Neuronal stem cell (in vitro differentiated cells): ENCODE measurements around the gene KCNAB1.

Source experiments
- DNase-seq: peaks from one replicate; pipeline ENCODE4 v3.0.0-alpha.2; 2013; ENCODE audit warnings: low spot score
- H2AFZ ChIP-seq: one replicate; pipeline ENCODE4 v1.6.1; 2013; ENCODE audit warnings: mild to moderate bottlenecking, low read length, inconsistent platforms
- H2AK5ac ChIP-seq: 2 replicates; pipeline ENCODE4 v1.6.1; 2013; ENCODE audit warnings: low read depth, mild to moderate bottlenecking, inconsistent platforms, low read length, moderate library complexity, mixed read lengths
- H2BK120ac ChIP-seq: 2 replicates; pipeline ENCODE4 v1.6.1; 2013; ENCODE audit warnings: low read depth, mild to moderate bottlenecking, inconsistent platforms, low read length, moderate library complexity, mixed read lengths
- H2BK12ac ChIP-seq: one replicate; pipeline ENCODE4 v1.6.1; 2013; ENCODE audit warnings: low read length, inconsistent platforms
- H2BK15ac ChIP-seq: 2 replicates; pipeline ENCODE4 v1.6.1; 2013; ENCODE audit warnings: mild to moderate bottlenecking, low read length, inconsistent platforms, mixed read lengths
- H2BK5ac ChIP-seq: one replicate; pipeline ENCODE4 v1.6.1; 2013; ENCODE audit warnings: inconsistent platforms, mild to moderate bottlenecking, low read length, moderate library complexity
- H3K14ac ChIP-seq: one replicate; pipeline ENCODE4 v1.6.1; 2013; ENCODE audit warnings: low read length, inconsistent platforms
- H3K18ac ChIP-seq: 2 replicates; pipeline ENCODE4 v1.6.1; 2013; ENCODE audit warnings: low read length, inconsistent platforms
- H3K23ac ChIP-seq: 2 replicates; pipeline ENCODE4 v1.6.1; 2013; ENCODE audit warnings: low read depth, mild to moderate bottlenecking, mixed read lengths, low read length, inconsistent platforms; ENCODE audit not compliant: poor library complexity
- H3K27ac ChIP-seq: replicated peaks from 3 replicates; pipeline ENCODE4 v1.5.1; 2013; ENCODE audit warnings: low read length, inconsistent platforms
- H3K27me3 ChIP-seq, 3 experiments: 2 replicates each; pipeline ENCODE4 v1.6.1; 2013; ENCODE audit warnings: low read length in 3 of 3, mild to moderate bottlenecking in 2 of 3, inconsistent platforms in 1 of 3, low read depth in 1 of 3, mixed read lengths in 1 of 3, moderate library complexity in 1 of 3; ENCODE audit not compliant: control insufficient read depth in 3 of 3, insufficient read depth in 3 of 3
- H3K36me3 ChIP-seq, 2 donors: replicated peaks in 1 of 2; 2 replicates each; pipeline ENCODE4 v1.6.1; 2013; ENCODE audit warnings: low read length in 2 of 2; ENCODE audit not compliant: control insufficient read depth in 2 of 2, insufficient read depth in 2 of 2
- H3K4ac ChIP-seq: 2 replicates; pipeline ENCODE4 v1.6.1; 2013; ENCODE audit warnings: inconsistent platforms, mild to moderate bottlenecking, low read length, moderate library complexity
- H3K4me1 ChIP-seq, 2 donors: 1 replicate in 1 of 2; 2 replicates in 1 of 2; pipeline ENCODE4 v1.6.1; 2013; ENCODE audit warnings: low read length in 2 of 2, low read depth in 1 of 2; ENCODE audit not compliant: control insufficient read depth in 2 of 2, insufficient read depth in 1 of 2
- H3K4me2 ChIP-seq: one replicate; pipeline ENCODE4 v1.6.1; 2013; ENCODE audit warnings: mild to moderate bottlenecking, low read length, inconsistent platforms; ENCODE audit not compliant: insufficient read depth, poor library complexity, severe bottlenecking
- H3K4me3 ChIP-seq, 2 donors: 2 replicates each; pipeline ENCODE4 v1.5.1; 2013; ENCODE audit warnings: low read length in 2 of 2, mild to moderate bottlenecking in 2 of 2, inconsistent platforms in 1 of 2, moderate library complexity in 1 of 2
- H3K79me1 ChIP-seq: one replicate; pipeline ENCODE4 v1.6.1; 2013; ENCODE audit warnings: low read depth, mild to moderate bottlenecking, inconsistent platforms, low read length, moderate library complexity
- H3K9ac ChIP-seq: one replicate; pipeline ENCODE4 v1.6.1; 2013; ENCODE audit warnings: mild to moderate bottlenecking, low read depth, low read length, inconsistent platforms; ENCODE audit not compliant: poor library complexity
- H3K9me3 ChIP-seq, 2 donors: replicated peaks in 1 of 2; 2 replicates each; pipeline versions ENCODE3 to v1.6.1; 2013; ENCODE audit warnings: low read length in 2 of 2, mild to moderate bottlenecking in 2 of 2, inconsistent platforms in 1 of 2, low read depth in 1 of 2, mixed read lengths in 1 of 2, moderate library complexity in 1 of 2; ENCODE audit not compliant: control insufficient read depth in 2 of 2, insufficient read depth in 1 of 2
- H4K8ac ChIP-seq: one replicate; pipeline ENCODE4 v1.6.1; 2013; ENCODE audit warnings: low read depth, mild to moderate bottlenecking, inconsistent platforms, low read length, moderate library complexity
- H4K91ac ChIP-seq: one replicate; pipeline ENCODE4 v1.6.1; 2013; ENCODE audit warnings: low read length, low read depth, mild to moderate bottlenecking, inconsistent platforms; ENCODE audit not compliant: poor library complexity
- WGBS, 2 donors: extraction: QIAGEN DNeasy Blood & Tissue Kit; methylation state at CpG; one replicate each; pipeline ENCODE4 v1.1.7; 2013; ENCODE audit warnings: missing lambda C conversion rate in 2 of 2, mixed read lengths in 1 of 2; ENCODE audit not compliant: insufficient read length in 2 of 2, insufficient replicate concordance in 1 of 2; ENCODE audit errors: extremely low coverage in 2 of 2; 5-methylcytosine and 5-hydroxymethylcytosine counted together

KCNAB1 gene

GRCh38 chr3:156388497-156389448 lies 268.4 kb downstream of the KCNAB1 start:
- Histone ChIP-seq H3K4ac (no peak overlapping the region), H2BK5ac (no peak overlapping the region), H3K27ac (no peak overlapping the region), H3K4me2 (no peak overlapping the region), H3K9me3 (no peaks in the 10 kb centered on the region), H2BK15ac (no peak overlapping the region), H3K23ac (no peak overlapping the region), H3K27me3 (peaks cover 0 to 4% (median 0%) of the 10 kb centered on the region in 3 experiments), H4K91ac (no peak overlapping the region), H3K4me1 (no peaks in the 10 kb centered on the region), H2AK5ac (no peak overlapping the region), H3K9ac (no peak overlapping the region), H3K14ac (no peak overlapping the region), H2BK12ac (no peak overlapping the region), H3K79me1 (no peaks in the 10 kb centered on the region), H2BK120ac (no peak overlapping the region), H3K4me3 (no peak overlapping the region), H3K36me3 (no peaks in the 10 kb centered on the region), H4K8ac (no peak overlapping the region), H2AFZ (no peak overlapping the region), H3K18ac (no peak overlapping the region)
- WGBS, 2 donors, result no CpG with 5 or more reads among the region's 6 CpGs
- DNase-seq, result no peak

GRCh38 chr3:156389449-156389950 lies 269.1 kb downstream of the KCNAB1 start:
- no peak overlapping the region for H2BK5ac ChIP-seq
- peaks cover 0 to 3% (median 0%) of the 10 kb centered on the region in 3 experiments for H3K27me3 ChIP-seq
- H2AK5ac ChIP-seq, result no peak overlapping the region
- no peak overlapping the region for H2BK120ac ChIP-seq
- H3K27ac ChIP-seq, result no peak overlapping the region
- H3K79me1 ChIP-seq, result no peaks in the 10 kb centered on the region
- no peak overlapping the region for H4K8ac ChIP-seq
- H3K36me3 ChIP-seq, result no peaks in the 10 kb centered on the region
- no peak overlapping the region for H2BK15ac ChIP-seq
- H3K4me1 ChIP-seq, result no peaks in the 10 kb centered on the region
- no peak for DNase-seq
- no peak overlapping the region for H3K18ac ChIP-seq
- no peak overlapping the region for H4K91ac ChIP-seq
- no peaks in the 10 kb centered on the region for H3K9me3 ChIP-seq
- H2AFZ ChIP-seq, result no peak overlapping the region
- H3K9ac ChIP-seq, result no peak overlapping the region
- H3K14ac ChIP-seq, result no peak overlapping the region
- WGBS, 2 donors, result no CpG with 5 or more reads among the region's 3 CpGs
- no peak overlapping the region for H3K4me2 ChIP-seq
- no peak overlapping the region for H3K4ac ChIP-seq
- no peak overlapping the region for H3K4me3 ChIP-seq
- no peak overlapping the region for H2BK12ac ChIP-seq
- H3K23ac ChIP-seq, result no peak overlapping the region

DNA sequence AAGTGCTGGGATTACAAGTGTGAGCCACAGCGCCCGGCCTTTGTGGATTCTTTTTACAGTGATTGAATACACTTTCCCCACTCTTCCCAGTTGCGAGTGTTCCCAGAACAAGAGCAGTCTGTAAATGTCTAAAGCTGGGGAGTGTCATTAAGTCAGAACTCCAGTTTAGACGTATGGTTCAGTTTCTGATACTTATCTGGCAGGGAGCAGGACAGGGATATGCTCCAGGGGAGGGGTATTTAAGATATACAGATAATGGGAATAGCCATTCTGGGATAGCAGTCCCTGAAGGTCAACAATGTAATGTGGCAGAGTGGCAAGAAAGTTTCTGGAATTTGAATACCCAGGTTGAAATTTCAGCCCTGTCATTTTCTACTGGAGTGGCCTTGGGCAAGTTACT lies 270.5 kb downstream of the KCNAB1 start:
- H2AK5ac ChIP-seq, result no peak overlapping the region
- H2BK5ac ChIP-seq, result no peak overlapping the region
- no peak overlapping the region for H2BK12ac ChIP-seq
- no peak overlapping the region for H3K9ac ChIP-seq
- H3K79me1 ChIP-seq, result no peaks in the 10 kb centered on the region
- H2AFZ ChIP-seq, result no peak overlapping the region
- H3K4me1 ChIP-seq, result no peaks in the 10 kb centered on the region
- no peak overlapping the region for H3K4ac ChIP-seq
- no peak overlapping the region for H3K27ac ChIP-seq
- no peak overlapping the region for H3K4me2 ChIP-seq
- no CpG with 5 or more reads among the region's 4 CpGs for WGBS, 2 donors
- no peak overlapping the region for H3K23ac ChIP-seq
- no peak overlapping the region for H3K14ac ChIP-seq
- no peaks in the 10 kb centered on the region for H3K9me3 ChIP-seq
- H4K8ac ChIP-seq, result no peak overlapping the region
- no peaks in the 10 kb centered on the region for H3K36me3 ChIP-seq
- H3K18ac ChIP-seq, result no peak overlapping the region
- no peak overlapping the region for H4K91ac ChIP-seq
- no peak overlapping the region for H2BK120ac ChIP-seq
- H3K27me3 ChIP-seq, result peaks cover 0 to 3% (median 0%) of the 10 kb centered on the region in 3 experiments
- H2BK15ac ChIP-seq, result no peak overlapping the region
- H3K4me3 ChIP-seq, result no peak overlapping the region
- no peak for DNase-seq

DNA sequence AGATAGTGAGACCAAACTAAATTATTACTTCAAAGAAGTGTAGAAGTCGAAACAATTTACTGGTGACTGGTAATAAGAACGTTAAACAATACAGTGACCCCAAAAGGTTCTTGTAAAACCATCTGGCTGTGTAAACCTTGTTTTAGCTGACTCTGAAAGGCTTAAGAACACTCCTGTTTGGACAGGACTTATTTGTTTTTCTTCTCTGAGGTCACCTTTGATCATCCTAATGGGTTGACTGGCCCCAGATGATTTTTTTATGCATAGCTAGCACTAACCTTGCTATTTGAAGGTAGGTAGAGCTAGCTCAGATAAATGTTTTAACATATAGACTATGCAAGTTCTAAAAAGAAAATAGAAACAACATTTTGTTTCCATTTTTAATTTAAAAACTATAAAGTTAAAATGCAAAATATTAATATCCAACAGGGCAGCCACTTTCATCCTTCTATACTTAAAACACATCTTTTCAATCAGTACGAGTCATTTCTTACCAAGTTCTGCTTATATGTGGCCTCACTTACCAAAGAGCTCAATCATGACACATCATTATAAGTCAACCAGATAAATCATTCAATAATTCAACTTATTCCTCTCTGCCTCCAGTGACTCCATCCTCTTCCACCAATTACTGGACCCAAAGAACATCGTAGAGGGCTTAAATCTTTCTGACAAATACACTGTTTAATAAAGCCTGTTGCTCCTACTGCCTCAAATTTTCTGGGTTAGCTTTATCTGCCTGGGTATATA lies 275.8 kb downstream of the KCNAB1 start:
- H3K27me3 ChIP-seq, result peaks cover 0 to 3% (median 0%) of the 10 kb centered on the region in 3 experiments
- H3K79me1 ChIP-seq, result no peaks in the 10 kb centered on the region
- no peak overlapping the region for H3K18ac ChIP-seq
- no peak overlapping the region for H3K27ac ChIP-seq
- WGBS, 2 donors, result no CpG with 5 or more reads among the region's 4 CpGs
- no peak overlapping the region for H2BK15ac ChIP-seq
- H2AK5ac ChIP-seq, result no peak overlapping the region
- H3K36me3 ChIP-seq, result no peaks in the 10 kb centered on the region
- no peak overlapping the region for H4K91ac ChIP-seq
- no peak for DNase-seq
- no peak overlapping the region for H4K8ac ChIP-seq
- H3K4me1 ChIP-seq, result no peaks in the 10 kb centered on the region
- H2BK5ac ChIP-seq, result no peak overlapping the region
- no peak overlapping the region for H2BK120ac ChIP-seq
- H3K4ac ChIP-seq, result no peak overlapping the region
- no peak overlapping the region for H3K23ac ChIP-seq
- H3K9me3 ChIP-seq, result no peaks in the 10 kb centered on the region
- no peak overlapping the region for H2AFZ ChIP-seq
- H3K9ac ChIP-seq, result no peak overlapping the region
- no peak overlapping the region for H3K14ac ChIP-seq
- H3K4me3 ChIP-seq, result no peak overlapping the region
- no peak overlapping the region for H2BK12ac ChIP-seq
- H3K4me2 ChIP-seq, result no peak overlapping the region
